DND-41 (cell line): ENCODE measurements around the gene NRF1.

Experiments
- CTCF ChIP-seq: IDR thresholded peaks from 2 replicates; pipeline ENCODE4 v1.5.1; 2012; ENCODE audit warnings: borderline replicate concordance, low read length, moderate library complexity, mild to moderate bottlenecking; ENCODE audit not compliant: poor library complexity, severe bottlenecking; ENCODE audit errors: extremely low read depth
- EZH2 ChIP-seq: IDR thresholded peaks from 3 replicates; pipeline ENCODE4 v1.6.1; 2012; ENCODE audit warnings: borderline replicate concordance, low read depth, mild to moderate bottlenecking, moderate library complexity, low read length, inconsistent platforms; ENCODE audit not compliant: severe bottlenecking

DNA sequence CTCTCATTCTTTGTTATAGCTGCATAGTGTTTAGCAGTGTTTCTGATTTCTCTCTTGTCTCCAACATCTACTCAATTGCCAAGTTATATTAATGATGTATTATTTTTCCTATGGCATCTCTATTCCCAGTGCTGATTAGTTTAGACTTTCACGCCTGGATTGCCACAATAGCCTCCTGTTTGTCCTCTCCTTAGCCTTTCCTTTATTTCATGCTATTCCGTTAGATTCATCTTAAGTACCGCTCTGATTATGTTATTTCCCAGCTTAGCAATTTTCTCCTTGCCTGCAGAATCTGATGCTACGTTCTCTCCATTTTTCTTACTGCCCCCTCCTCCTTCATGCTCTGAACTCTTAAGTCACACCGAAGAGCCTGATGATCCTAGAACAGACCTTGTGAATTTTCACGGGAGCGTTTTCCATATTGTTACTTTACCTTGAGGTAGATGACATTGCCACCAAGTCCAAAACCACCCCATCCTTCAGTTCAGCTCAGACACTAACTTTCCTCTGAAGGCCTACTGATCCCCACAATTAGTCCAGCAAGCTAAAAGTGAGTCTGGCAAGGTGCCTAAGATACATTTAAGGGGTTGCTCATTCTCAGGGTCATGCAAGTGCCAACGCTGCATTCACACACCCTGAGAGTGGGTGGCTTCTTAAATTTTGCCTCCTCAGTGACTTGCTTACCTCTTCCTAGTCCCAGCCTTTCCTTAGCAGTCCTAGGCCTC lies 6.6 kb upstream of the NRF1 start:
- no peak for TF ChIP-seq CTCF
- TF ChIP-seq EZH2: no peak
